Gastrocnemius medialis (tissue), 4 donors: ENCODE results near the gene ZMYND11. TPM values are rescaled to one million over a fixed set of nuclear protein-coding genes. Genes with fewer than 3 reads are reported as not detected.
"Not testable (repeated sequence)": the region's sequence is repeated elsewhere in the genome, so short reads cannot be mapped to it uniquely, and the experiment has no call there.

Experiments used
- ATAC-seq, 2 donors: fragments of 150-250 bp; one replicate each; pipeline ENCODE4 v1.9.1; 2016
- DNase-seq, 2 donors: peaks; one replicate each; pipeline ENCODE4 v3.0.0-alpha.2; 2019
- H3K27ac ChIP-seq, 4 donors: fragments of 200-600 bp; sonication (generic); 1 replicate in 1 of 4; 2 replicates in 3 of 4; pipeline ENCODE4 v1.5.1; 2016 to 2018; ENCODE audit warnings: mild to moderate bottlenecking in 2 of 4, moderate library complexity in 1 of 4
- H3K27me3 ChIP-seq, 3 donors: fragments of 200-600 bp; sonication (generic) in 2 of 3; 1 replicate in 1 of 3; 2 replicates in 2 of 3; pipeline versions ENCODE4 v1.5.1 to v1.6.0; 2016 to 2019; ENCODE audit warnings: mild to moderate bottlenecking in 1 of 3, moderate library complexity in 1 of 3
- H3K36me3 ChIP-seq, 2 donors: fragments of 200-600 bp; sonication (generic) in 1 of 2; one replicate each; pipeline ENCODE4 v1.5.1; 2017 to 2018
- H3K4me1 ChIP-seq, 2 donors: fragments of 200-600 bp; sonication (generic) in 1 of 2; one replicate each; pipeline ENCODE4 v1.5.1; 2016 to 2017; ENCODE audit warnings: mild to moderate bottlenecking in 2 of 2
- H3K4me3 ChIP-seq, 4 donors: fragments of 200-600 bp; sonication (generic) in 3 of 4; 1 replicate in 1 of 4; 2 replicates in 3 of 4; pipeline ENCODE4 v1.5.1; 2016 to 2019; ENCODE audit warnings: mild to moderate bottlenecking in 2 of 4
- H3K9me3 ChIP-seq, 3 donors: fragments of 200-600 bp; sonication (generic) in 2 of 3; 1 replicate in 1 of 3; 2 replicates in 2 of 3; pipeline ENCODE4 v1.5.1; 2016 to 2019
- POLR2A ChIP-seq, 2 donors: fragments of 450-650 bp; IDR thresholded peaks; one replicate each; pipeline ENCODE4 v1.6.1; 2017; ENCODE audit warnings: antibody characterized with exemption in 2 of 2, mild to moderate bottlenecking in 2 of 2, moderate library complexity in 2 of 2
- in situ Hi-C, 4 donors: fragments of 200-750 bp; cut with MboI; loops; one replicate each; pipeline versions ENCODE4 v1.15.0 to v1.8.0; 2017; ENCODE audit warnings: low sequenced_read_pairs in 4 of 4
- intact Hi-C: fragments of 100-400 bp; cut with DNase I; formaldehyde crosslinking; loops from one replicate; pipeline ENCODE4 v1.15.1; 2023; ENCODE audit warnings: low total_unique reads
- total RNA-seq, 4 donors: library from RNA; depleted of rRNA; stranded (reverse); fragments of >200 nt; gene quantifications; one replicate each; pipeline versions ENCODE4 v1.1.0 to v1.2.3, GENCODE V29; 2016
- TF ChIP-seq, protein P1 (sequence below), 5 experiments: fragments of 450-650 bp in 3 of 5; fragments of 200-600 bp in 2 of 5; sonication (generic) in 2 of 5; IDR thresholded peaks in 4 of 5; conservative IDR thresholded peaks in 1 of 5; 1 replicate in 4 of 5; 2 replicates in 1 of 5; pipeline ENCODE4 v1.5.1; 2016 to 2019; ENCODE audit warnings: antibody characterized with exemption in 5 of 5, mild to moderate bottlenecking in 3 of 5, moderate library complexity in 3 of 5

Gene ZMYND11
- total RNA-seq, 4 donors from 2014 or later: 58.3 to 78.0 (median 65.2) TPM

DNA sequence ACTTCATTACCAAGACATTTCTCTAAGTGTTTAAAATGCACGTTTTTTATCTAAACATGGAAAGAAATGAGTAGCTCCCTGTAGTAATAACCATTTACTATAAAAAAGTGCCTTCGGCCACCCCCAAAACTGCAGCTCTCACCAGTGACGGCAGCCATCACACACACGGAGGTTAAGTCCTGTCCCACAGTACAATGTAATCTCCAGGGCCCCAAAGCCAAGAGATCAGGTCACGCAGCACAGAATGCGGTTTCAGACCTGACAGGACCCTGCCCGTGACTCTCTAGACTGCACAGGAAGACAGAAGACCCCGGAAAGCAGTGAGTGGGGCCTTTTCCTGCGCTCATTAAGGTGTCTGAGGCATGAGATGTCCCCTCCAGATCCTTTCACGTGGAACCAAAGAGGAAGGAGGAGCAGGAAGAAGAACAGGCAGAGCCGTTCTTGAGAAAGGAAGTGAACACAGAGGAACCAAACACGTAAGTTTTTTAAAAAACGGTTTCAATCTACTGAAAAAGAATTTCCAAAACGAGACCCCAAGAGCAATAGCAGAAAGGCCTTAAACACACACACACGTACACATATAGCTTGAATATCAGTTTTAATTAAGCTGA, 125.7 kb downstream of the ZMYND11 start:
- TF ChIP-seq, protein P1, sequence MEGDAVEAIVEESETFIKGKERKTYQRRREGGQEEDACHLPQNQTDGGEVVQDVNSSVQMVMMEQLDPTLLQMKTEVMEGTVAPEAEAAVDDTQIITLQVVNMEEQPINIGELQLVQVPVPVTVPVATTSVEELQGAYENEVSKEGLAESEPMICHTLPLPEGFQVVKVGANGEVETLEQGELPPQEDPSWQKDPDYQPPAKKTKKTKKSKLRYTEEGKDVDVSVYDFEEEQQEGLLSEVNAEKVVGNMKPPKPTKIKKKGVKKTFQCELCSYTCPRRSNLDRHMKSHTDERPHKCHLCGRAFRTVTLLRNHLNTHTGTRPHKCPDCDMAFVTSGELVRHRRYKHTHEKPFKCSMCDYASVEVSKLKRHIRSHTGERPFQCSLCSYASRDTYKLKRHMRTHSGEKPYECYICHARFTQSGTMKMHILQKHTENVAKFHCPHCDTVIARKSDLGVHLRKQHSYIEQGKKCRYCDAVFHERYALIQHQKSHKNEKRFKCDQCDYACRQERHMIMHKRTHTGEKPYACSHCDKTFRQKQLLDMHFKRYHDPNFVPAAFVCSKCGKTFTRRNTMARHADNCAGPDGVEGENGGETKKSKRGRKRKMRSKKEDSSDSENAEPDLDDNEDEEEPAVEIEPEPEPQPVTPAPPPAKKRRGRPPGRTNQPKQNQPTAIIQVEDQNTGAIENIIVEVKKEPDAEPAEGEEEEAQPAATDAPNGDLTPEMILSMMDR (IDR thresholded peaks at IDR 0.05 in 4 of 5, conservative IDR thresholded peaks at IDR 0.05 in 1 of 5): no peak
- TF ChIP-seq POLR2A (IDR thresholded peaks at IDR 0.05): no peak
- Histone ChIP-seq H3K4me3 (no peak overlapping the region), H3K27ac (no peak overlapping the region), H3K27me3 (no peaks in the 10 kb centered on the region), H3K4me1 (no peaks in the 10 kb centered on the region), H3K9me3 (no peaks in the 10 kb centered on the region), H3K36me3 (no peaks in the 10 kb centered on the region)
- intact Hi-C loops (no loop called here), in situ Hi-C loops (no loop called here)
- no peak for ATAC-seq
- no peak for DNase-seq

DNA sequence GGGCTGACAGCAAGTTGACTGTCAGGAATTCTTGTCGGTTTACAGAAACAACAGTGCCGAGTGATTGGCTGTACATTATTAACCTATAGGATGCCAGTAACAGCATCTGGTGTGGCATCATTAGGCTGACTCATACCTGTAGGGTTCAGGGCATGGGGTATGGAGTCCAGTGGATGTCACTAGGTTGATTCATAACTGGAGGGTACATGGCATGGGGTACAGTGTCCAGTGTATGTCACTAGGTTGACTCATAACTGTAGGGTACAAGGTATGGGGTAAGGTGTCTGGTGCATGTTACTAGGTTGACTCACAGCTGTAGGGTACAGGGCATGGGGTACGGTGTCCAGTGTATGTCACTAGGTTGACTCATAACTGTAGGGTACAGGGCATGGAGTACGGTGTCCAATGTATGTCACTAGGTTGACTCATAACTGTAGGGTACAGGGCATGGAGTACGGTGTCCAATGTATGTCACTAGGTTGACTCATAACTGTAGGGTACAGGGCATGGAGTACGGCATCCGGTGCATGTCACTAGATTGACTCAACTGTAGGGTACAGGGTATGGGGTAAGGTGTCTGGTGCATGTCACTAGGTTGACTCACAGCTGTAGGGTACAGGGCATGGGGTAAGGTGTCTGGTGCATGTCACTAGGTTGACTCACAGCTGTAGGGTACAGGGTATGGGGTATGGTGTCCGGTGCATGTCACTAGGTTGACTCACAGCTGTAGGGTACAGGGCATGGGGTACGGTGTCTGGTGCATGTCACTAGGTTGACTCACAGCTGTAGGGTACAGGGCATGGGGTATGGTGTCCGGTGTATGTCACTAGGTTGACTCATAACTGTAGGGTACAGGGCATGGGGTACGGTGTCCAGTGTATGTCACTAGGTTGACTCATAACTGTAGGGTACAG, 129.2 kb downstream of the ZMYND11 start:
- H3K4me1 ChIP-seq: not testable (repeated sequence)

DNA sequence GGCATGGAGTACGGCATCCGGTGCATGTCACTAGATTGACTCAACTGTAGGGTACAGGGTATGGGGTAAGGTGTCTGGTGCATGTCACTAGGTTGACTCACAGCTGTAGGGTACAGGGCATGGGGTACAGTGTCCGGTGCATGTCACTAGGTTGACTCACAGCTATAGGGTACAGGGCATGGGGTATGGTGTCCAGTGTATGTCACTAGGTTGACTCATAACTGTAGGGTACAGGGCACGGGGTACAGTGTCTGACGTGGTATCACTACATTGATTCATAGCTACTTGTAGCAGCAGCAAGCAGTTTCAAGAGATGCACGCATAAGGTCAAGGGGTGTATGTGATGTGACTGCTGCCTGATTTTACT, 129.8 kb downstream of the ZMYND11 start:
- ATAC-seq, H3K4me1 ChIP-seq, H3K27me3 ChIP-seq, H3K9me3 ChIP-seq, H3K36me3 ChIP-seq, intact Hi-C loops, in situ Hi-C loops, H3K4me3 ChIP-seq, H3K27ac ChIP-seq, DNase-seq: not testable (repeated sequence)

More for the DNA sequence above, 129.2 kb downstream of the ZMYND11 start:
- intact Hi-C loops, H3K36me3 ChIP-seq, in situ Hi-C loops, H3K9me3 ChIP-seq, H3K27me3 ChIP-seq, ATAC-seq, DNase-seq, H3K4me3 ChIP-seq, H3K27ac ChIP-seq: not testable (repeated sequence)

DNA sequence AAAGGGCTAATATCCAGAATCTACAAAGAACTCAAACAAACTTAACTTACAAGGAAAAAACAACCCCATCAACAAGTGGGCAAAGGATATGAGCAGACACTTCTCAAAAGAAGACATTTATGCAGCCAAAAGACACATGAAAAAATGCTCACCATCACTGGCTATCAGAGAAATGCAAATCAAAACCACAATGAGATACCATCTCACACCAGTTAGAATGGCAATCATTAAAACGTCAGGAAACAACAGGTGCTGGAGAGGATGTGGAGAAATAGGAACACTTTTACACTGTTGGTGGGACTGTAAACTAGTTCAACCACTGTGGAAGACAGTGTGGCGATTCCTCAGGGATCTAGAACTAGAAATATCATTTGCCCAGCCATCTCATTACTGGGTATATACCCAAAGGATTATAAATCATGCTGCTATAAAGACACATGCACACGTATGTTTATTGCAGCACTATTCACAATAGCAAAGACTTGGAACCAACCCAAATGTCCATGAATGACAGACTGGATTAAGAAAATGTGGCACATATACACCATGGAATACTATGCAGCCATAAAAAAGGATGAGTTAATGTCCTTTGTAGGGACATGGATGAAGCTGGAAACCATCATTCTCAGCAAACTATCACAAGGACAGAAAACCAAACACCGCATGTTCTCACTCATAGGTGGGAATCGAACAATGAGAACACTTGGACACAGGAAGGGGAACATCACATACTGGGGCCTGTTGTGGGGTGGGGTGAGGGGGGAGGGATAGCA, 130.7 kb downstream of the ZMYND11 start:
- intact Hi-C loops, in situ Hi-C loops, H3K27ac ChIP-seq, H3K27me3 ChIP-seq, DNase-seq, H3K4me1 ChIP-seq, ATAC-seq, H3K4me3 ChIP-seq, H3K9me3 ChIP-seq, H3K36me3 ChIP-seq: not testable (repeated sequence)

DNA sequence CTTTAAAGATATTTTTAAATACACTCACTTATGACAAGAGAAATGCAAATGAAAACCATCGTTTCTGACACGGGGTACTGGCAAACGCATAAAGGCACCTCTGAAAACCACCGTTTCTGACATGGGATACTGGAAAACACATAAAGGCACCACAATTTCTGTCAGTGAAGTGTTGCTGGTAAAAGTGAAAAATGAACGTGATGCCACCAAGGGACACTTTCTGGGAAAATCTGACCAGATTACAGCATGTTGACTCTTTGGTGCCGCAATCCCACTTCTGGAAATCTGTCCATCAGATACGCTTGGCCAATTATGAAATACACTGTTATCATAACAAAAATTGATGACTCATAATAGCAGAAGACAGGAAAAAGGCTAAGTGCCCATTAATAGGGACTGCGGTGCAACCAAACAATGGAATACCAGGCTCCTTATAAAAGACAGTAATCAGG, 131.7 kb downstream of the ZMYND11 start:
- H3K4me1 ChIP-seq: no peaks in the 10 kb centered on the region
- in situ Hi-C loops (no loop called here), intact Hi-C loops (no loop called here)
- H3K27me3 ChIP-seq: no peaks in the 10 kb centered on the region
- DNase-seq (no peak), ATAC-seq (no peak)
- no peaks in the 10 kb centered on the region for H3K36me3 ChIP-seq
- H3K9me3 ChIP-seq: no peaks in the 10 kb centered on the region
- TF ChIP-seq, protein P1 (IDR thresholded peaks at IDR 0.05 in 4 of 5, conservative IDR thresholded peaks at IDR 0.05 in 1 of 5): no peak
- no peak for TF ChIP-seq POLR2A (IDR thresholded peaks at IDR 0.05)
- H3K27ac ChIP-seq: no peak overlapping the region
- H3K4me3 ChIP-seq: no peak overlapping the region

DNA sequence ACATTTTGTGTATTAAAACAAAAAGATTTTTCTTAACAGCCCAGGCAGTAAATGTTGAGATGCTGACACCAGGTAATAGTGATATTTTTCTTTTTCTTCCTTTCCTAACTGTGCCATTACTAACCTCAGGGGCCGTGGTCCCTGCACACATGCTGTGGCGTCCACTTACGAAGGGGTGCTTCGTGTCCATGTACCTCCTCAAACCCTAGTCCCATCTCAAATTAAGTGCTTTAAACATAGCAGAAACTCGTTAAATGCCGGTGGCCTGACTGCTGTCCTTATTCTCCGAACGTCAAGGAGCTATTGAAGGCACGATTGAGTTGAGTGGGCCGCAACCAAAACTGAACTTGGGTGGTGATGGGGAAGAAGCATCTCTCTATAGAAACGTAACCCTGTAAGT, 132.4 kb downstream of the ZMYND11 start:
- TF ChIP-seq, protein P1 (IDR thresholded peaks at IDR 0.05 in 4 of 5, conservative IDR thresholded peaks at IDR 0.05 in 1 of 5): no peak
- no peak for TF ChIP-seq POLR2A (IDR thresholded peaks at IDR 0.05)
- no peak overlapping the region for H3K27ac ChIP-seq
- intact Hi-C loops: no loop called here
- no peak overlapping the region for H3K4me3 ChIP-seq
- DNase-seq (no peak), ATAC-seq (no peak)
- H3K4me1 ChIP-seq: no peaks in the 10 kb centered on the region
- H3K9me3 ChIP-seq: no peaks in the 10 kb centered on the region
- H3K27me3 ChIP-seq: no peaks in the 10 kb centered on the region
- in situ Hi-C loops: no loop called here
- no peaks in the 10 kb centered on the region for H3K36me3 ChIP-seq
